Measurements from ENCODE around the gene SLC37A1.

- no peak for TF ChIP-seq CTCF (conservative IDR thresholded peaks at IDR 0.05)
- TF ChIP-seq EZH2 (IDR thresholded peaks at IDR 0.05; ENCODE audit: low read depth), result no peak
These were observed 116.4 kb downstream of the SLC37A1 start for GRCh38 chr21:42629933-42630589.
